NCI-H2227 treated with DMSO at 0.1 percent for 48 hours (cell line): ENCODE results near the gene CKAP5.
"Not testable (repeated sequence)": the region's sequence is repeated elsewhere in the genome, so short reads cannot be mapped to it uniquely, and the experiment has no call there.

Source experiments
- DNase-seq: peaks from one replicate; lab custom pipeline; 2025; lab: John Stamatoyannopoulos, UW

Gene CKAP5

DNA sequence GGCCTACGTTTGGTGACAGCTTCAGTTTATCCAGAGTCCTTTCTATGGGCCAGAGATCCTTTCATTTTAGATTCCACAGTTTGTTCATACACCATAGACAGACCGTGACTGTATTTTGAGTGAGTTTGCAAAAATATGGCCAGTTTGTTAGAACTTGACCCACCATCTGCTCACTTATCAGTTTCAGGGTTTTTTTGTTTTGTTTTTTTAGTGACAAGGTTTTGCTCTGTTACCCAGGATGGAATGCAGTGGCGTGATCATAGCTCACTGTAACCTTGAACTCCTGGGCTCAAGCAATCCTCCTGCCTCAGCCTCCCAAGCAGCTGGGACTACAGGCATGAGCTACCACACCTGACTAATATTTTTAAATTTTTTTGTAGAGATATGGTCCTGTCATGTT is 9.1 kb upstream of the CKAP5 start:
- DNase-seq: no peak

DNA sequence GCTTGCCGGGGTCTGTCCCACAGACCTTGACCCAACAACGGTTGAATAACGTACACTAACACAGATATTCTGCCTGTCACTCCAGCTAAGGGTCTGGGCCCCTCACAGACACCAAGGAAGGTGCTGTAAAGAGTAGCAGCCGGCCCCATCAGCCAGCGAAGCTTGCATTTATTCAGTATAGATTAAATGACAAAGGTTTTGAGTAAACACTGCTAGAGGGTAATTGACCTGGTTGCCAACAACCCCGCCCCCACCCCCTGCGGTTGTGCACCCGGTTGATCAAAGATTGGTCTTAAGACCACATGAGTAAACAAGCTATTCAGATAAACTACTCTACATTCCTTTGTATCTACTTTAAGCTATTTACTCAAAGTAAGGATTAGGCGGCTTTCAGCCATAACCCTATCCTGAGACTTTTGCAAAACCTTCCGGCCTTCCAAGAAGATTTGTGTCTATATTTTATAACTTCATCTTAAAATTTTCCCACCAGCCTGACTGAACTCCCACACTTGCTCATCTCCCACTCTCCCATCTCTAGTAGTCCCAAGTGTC is 4.8 kb upstream of the CKAP5 start:
- DNase-seq: no peak

DNA sequence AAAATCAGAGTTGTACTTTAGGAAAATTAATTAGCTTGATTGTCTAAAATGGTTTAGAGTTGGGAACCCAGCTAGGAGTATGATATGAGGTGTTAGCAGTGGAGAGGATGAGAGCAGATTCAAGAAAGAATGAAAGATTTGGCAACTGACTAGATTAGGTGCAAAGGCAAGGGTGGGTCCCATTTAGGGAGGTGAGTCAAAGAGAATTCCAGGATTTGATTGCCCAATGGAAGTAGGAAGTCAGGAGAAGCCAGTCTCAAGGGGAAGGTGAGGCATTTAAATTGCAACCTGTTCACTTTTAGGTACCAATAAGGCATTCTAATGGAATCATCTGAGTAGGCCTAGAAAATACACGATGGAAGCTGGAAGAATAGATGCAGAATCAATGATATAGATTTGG is 3.6 kb upstream of the CKAP5 start:
- DNase-seq: no peak

DNA sequence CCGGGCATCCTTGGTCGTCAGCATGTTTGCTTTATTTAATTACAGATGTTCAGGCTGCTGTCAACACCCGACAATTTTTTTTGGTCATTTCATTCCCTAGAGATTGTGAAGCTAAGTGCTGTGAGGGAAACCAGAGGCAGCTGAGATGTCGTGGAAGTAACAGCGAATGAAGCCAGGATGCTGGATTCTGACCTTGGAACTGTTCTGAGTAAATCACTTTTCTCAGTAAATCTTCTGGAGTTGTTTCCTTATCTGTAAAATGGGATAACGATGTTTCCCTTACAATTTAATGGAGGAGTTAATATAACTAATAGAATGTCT is 390 bp upstream of the CKAP5 start:
- no peak for DNase-seq

DNA sequence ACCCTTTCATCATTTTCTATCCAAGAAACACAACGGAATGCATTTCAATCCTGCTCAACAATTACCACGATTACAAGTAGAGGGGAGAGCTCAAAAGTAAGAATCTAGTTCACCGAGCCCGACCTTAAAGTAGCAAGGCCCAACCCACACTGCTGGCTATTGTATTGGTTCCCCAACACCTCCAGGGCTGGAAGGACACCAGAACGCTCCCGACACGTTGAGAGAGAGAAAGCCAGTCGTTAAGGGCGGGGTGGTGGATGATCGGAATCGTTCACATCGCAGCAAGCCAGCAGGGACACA is 690 bp downstream of the CKAP5 start:
- peak; percentile 75 for DNase-seq

DNA sequence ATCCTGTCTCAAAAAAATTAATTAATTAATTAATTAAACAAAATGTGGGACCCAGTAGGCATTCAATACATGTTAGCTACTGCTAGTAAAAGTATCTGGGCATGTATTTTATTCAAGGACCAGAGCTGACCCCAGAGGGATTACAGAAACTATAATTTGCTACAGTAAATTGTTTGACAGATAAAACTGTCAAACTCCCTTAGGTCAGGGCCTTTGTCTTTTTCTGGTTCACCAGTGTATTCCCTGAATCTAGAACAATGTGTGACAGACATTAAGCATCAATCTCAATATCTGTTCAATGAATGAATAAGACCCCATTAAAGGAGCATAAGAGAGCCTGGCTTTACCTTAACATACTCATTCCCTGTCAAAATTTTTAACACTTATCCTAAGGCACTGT is 6.0 kb downstream of the CKAP5 start:
- DNase-seq: no peak

DNA sequence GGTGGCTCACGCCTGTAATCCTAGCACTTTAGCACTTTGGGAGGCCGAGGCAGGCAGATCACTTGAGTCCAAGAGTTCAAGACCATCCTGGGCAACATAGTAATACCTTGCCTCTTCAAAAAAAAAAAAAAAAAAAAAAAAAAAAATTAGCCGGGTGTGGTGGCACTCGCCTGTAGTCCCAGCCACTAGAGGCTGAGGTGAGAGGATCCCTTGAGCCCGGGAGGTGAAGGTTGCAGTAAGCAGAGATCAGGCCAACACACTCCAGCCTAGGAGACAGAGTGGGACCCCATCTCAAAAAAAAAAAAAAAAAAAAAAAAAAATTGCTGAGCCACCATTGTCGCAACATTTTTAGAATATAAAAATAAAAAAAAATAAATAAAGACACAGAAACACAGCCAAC is 7.6 kb downstream of the CKAP5 start:
- no peak for DNase-seq

DNA sequence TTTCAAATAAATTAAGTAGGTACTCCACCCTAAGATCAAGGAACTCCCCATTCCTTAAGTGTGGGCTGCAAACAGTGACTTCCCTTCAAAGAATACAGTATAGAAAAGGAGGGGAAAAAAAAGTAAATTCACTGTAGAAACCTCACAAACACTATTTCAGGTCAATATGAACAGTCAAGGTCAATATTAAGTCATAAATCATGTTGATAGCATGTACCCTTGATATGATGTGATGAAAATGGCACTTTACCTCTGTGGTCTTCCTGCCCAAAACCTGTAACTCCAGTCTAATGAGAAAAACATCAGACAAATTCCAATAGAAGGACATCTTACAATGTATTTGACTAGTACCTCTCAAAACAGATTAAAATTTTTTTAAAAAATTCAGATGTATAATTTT is 8.2 kb downstream of the CKAP5 start:
- DNase-seq: no peak

DNA sequence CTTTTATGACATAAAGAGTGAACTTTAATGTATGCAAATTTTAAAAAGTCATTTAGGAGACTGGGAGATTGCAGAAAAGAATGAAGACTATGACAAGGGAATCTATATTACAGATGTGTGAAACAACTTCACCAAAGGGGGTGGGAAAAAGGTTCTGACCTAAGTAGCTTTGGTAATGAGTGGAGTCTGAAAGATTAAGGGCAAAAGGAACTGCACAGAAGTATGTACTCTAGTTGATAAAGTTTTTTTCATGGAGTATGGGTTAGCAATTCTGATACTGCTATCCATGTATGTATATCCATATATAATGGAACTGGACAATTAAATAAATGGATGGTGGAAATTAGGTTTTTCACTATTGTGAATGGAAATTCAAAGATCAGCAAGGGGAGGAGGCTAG is 9.2 kb downstream of the CKAP5 start:
- no peak for DNase-seq

DNA sequence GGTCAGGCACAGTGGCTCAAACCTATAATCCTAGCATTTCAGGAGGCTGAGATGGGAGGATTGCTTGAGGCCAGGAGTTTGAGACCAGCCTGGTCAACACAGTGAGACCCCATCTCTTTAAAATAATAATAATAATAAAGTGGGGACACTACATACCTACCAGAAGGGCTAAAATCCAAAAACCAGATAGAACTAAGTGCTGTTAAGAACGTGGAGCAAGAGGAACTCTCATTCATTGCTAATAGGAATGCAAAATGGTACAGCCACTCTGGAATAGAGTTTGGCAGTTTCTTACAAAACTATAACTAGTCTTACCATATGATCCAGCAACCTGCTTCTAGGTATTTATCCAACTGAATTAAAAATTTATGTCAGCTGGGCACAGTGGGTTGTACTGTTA is 9.6 kb downstream of the CKAP5 start:
- no peak for DNase-seq

DNA sequence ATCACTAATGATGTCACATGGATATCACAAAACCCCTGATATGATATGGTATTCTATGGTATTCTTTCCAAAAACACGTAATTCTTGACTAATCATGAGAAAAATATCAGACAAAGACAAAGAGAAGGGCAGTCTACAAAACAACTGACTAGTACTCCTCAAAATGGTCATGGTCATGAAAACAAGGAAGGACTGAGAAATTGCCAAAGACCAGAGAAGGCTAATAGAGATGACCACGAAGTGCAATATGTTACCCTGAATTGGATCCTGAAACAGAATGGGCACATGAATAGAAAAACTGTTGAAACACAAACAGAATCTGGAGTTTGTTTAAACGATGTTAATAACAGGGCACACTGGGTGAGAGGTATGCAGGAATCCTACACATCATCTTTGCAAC is 10.2 kb downstream of the CKAP5 start:
- DNase-seq: no peak

DNA sequence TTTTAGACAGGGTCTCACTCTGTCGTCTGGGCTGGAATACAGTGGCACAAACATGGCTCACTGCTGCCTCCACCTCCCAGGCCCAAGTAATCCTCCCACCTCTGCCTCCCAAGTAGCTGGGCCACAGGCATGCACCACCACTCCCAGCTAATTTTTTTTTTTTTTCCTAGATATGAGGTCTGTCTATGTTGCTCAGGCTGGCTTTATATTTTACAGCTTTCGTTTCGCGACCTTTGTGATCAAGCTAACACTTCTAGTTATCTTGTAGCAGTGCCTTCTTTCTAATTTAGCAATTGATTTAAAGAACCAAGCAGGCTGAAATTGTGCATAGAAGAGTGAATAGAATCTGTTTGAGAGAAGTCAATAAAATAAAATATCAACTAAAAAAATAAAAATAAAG is 11.3 kb downstream of the CKAP5 start:
- no peak for DNase-seq

DNA sequence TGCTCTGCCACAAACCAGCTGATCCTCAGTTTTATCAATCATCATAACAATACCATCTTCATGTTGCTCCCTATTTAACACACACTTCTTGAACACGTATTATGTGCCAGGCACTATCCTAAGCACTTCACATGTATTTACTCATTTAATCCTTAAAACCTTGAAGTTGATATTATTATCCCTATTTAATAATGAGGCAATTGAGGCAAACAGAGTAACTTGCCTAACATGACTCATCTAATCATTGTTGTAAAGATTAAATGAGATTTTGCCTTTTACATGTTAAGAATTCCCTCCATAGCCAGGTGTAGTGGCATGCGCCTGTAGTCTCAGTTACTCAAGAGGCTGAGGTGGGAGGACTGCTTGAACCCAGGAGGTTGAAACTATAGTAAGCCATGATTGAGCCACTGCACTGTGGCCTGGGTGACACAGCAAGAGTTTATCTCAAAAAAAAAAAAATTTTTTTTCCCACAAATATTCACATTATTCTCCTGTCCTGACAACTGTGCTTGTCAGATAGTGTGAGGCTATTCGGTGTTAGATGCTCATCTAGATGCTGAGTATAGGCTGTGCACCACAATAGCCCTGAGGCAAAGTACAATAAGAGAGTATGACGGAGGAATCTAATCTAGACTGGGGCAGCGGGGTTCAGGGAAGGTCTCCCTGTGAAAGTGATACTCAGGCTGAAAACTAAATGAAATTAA is 13.4 kb downstream of the CKAP5 start:
- no peak for DNase-seq

DNA sequence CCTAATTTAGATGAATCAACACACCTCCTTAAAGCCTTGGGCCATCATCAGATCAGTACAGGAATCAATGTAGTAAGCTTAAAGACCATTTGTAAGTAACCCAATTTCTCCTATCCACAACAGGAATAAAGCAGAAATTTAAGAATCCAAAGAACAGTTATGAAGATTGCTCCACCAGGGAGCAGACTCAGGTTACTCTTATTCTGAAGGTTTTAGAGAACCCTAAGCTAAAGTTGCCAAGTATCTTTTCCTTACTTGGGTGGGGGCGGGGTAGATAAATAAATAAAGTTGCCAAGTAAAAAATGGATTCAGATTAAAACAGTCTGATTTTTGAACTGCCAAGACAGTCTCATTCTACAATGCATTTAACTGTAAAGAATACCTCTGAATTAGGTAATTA is 18.1 kb downstream of the CKAP5 start:
- no peak for DNase-seq

DNA sequence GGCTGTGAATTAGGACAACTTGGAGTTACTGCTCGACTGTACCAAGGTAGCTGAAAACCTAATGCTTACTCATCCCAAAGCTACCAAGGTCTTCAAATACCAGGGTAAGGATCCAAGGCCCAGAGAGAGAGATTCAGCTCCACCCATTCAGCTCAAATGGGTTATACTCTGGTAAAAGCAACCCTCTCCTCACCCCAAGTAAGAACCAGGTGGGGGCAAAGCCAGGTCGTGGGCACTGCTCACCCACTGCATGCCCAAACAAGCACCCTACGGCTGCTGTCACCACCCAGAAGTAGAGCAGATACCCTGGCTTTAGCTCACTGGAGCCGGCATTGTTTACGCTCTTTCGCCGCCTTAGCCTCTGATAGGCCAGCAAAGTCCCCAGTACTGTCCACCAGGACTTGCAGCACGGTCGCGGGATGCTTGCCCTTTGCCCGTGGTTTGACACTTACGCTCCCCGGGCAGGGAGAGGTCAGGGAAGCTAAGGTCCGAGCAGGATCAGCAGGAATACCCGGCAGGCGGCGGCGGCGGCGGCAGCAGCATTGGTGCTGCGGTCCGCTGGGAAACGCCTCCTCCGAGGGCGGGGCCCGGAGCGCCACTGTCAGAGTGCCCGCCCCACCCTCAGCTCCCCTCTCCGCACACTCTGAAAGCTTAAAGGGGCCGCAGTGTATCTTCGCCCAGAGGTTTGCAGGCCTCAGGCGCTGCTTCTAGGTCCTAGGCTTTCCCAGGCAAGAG is 19.6 kb downstream of the CKAP5 start:
- peak; percentile 78 for DNase-seq

DNA sequence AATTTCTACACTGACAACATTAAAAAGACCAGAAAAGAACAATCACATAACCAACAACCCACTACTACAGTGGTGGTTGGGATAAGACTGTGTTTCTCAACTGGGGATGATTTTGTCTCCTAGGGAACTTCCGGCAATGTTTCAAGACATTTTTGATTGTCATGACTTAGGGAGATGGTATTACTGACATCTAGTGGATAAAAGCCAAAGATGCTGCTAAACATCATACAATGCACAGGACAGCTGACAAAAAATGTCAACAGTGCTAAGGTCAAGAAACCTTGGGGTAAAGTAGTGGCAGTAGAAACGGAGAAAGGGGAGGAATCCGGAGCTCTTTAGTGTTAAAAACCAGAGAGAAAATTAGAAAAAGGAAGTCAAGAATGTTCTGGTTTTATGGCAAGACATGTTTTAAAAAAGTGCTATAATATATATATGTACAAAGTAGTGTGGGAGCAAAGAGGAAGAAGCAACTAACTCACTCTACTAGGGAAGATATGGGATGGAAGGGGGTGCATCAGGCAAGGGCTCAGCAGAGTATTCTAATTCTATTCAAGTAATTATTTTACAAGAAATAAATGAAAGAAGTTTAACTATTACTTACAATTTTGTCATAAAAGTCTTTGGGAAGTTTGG is 37.2 kb downstream of the CKAP5 start:
- DNase-seq: peak; percentile 14

DNA sequence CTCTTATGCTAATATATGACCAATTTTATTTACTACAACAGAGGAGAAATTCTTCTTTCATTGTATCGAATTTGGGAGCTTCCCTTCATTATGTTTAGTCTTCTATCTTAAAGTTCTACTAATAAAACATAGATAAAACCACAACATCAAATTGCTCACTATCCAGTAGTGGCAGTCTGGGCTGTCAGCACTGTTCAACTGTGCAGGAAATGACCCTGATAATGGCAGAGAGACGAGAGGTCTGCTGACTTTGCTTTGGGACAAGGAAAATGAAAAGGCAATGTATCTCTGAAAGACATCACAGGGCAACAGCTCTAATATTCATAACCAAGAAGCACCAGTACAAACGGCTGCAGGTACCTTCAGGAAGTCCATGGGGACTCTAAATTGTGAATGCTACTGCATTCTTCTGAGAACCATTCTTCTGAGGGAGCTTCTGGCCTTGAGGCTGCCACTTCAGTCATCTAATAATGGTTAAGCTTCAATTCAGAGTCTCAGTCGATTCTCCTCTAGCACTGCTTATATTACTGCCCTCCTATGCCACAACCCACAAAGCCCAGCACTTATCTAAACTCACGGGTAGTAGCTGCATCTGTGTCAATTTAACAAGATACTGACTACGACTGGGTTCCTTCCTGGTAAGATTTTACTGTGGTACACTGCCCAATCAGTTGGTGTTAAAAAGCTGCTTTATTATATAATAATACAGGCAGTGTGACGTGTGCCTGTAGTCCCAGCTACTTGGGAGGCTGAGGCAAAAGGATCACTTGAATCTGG is 44.2 kb downstream of the CKAP5 start:
- no peak for DNase-seq

DNA sequence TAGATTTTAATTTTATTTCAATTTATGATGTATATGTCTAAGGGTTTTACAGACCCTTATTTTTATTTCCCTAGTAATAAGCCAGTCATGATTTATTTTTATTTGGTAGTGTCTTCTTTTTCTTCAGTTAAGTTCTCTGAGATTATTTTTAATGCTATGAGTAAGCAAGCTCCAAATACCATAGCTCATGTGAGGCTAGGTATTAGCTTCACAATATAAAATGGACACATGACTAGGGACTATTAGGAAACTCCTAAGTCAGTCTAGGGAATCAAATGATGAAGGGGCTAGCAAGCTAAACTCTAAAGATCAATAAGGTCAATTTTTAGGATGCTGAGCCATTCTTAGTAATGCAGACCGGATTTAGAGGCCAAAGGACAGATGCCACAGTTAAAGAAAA is 45.9 kb downstream of the CKAP5 start:
- DNase-seq: no peak

DNA sequence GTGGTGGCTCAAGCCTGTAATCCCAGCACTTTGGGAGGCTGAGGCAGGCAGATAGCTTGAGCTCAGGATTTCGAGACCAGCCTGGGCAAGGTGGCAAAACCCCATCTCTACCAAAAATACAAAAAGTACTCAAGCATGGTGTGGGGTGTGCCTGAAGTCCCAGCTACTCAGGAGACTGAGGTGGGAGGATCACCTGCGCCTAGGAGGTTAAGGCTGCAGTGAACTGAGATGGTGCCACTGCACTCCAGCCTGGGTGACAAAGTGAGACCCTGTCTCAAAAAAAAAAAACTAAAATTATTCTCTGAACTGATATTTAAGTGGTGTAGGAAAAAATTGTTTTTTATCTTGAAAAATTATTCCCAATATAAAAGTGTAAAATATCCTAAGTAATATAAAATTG is 46.4 kb downstream of the CKAP5 start:
- DNase-seq: not testable (repeated sequence)

DNA sequence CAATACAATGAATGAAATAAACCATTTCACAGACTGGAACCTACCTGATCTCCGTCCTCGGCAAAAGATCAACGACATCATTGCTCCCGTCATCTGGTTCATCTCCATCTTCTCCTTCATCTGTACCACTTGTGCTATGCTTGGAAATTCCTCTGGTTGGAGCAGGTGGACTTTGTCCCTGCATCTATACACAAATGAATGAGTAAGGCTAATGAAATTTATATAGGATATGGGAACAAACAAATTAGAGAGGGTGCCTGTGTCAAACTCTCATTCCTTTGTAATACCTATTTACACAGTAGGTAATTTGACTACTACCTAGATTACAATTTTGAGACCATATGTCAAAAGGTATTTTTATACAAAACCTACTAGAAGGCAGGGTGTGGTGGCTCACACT is 67.7 kb downstream of the CKAP5 start:
- DNase-seq: no peak

DNA sequence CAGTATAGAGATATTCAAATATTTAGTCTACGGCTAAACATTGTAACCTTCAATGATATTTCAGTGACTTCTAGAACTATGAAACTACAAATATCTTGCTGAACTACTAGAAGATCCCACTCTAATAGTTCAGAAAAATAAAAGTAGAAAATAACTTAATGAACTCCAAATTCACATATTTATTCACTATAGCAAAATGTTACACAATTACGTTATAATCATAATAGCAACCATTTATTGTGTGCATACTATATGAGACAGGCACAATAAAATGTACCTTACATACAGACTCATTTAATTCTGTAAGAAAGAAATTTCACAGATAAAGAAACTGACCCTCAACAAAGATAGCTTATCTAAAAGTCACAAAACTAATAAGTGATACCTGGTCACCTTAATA is 69.2 kb downstream of the CKAP5 start:
- no peak for DNase-seq

DNA sequence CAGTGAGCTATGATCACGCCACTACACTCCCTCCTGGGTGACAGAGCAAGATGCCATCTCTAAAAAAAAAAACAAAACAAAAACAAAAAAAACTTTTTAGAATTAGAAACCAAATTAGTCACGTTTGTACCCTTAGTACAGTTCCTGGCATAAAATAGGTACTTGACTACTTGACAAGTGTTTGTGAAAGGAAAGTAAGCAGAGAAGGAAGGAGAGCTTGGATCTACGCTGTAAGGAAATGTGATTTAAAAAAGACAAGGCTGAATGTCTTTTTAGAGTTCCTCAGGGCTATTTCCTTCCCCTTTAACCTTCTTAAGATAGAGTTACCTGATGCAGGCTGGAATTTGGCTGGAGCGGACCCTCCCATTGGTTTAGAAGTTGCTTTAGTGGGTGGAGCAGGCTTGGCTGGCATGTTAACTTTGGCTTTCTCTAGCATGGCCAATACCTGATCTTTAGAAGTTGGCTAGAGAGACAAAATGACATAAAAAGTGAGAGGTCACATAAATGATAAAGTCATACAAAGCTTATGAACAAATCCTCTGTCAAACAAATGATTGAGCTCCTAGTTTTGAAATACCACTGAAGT is 76.4 kb downstream of the CKAP5 start:
- no peak for DNase-seq
